Astrocyte (in vitro differentiated cells and primary cell): ENCODE measurements around the gene TMSB10. TPM values are rescaled to one million over a fixed set of nuclear protein-coding genes. Genes with fewer than 3 reads are reported as not detected.

Experiments used
- DNase-seq: peaks from one replicate; pipeline ENCODE4 v3.0.0-alpha.2; 2010; ENCODE audit warnings: low read depth
- FAIRE-seq: peaks from 2 replicates; lab custom pipeline; 2011; peaks lifted over from hg19 to GRCh38; lab: Jason Lieb, UNC
- H2AFZ ChIP-seq: 2 replicates; pipeline ENCODE4 v1.6.0; 2012; ENCODE audit warnings: low read depth, low read length, inconsistent platforms
- H3K27ac ChIP-seq: 2 replicates; pipeline ENCODE4 v1.5.1; 2011; ENCODE audit warnings: low read depth, low read length, inconsistent platforms
- H3K27me3 ChIP-seq: 2 replicates; pipeline ENCODE4 v1.6.0; 2011; ENCODE audit warnings: low read length, inconsistent platforms; ENCODE audit not compliant: insufficient read depth
- H3K36me3 ChIP-seq: 2 replicates; pipeline ENCODE4 v1.5.1; 2011; ENCODE audit warnings: low read length, inconsistent platforms; ENCODE audit not compliant: insufficient read depth
- H3K4me1 ChIP-seq: 2 replicates; pipeline ENCODE4 v1.5.1; 2011; ENCODE audit warnings: low read length, inconsistent platforms; ENCODE audit not compliant: insufficient read depth
- H3K4me2 ChIP-seq: 2 replicates; pipeline ENCODE4 v1.6.0; 2012; ENCODE audit warnings: low read length, inconsistent platforms
- H3K4me3 ChIP-seq: 2 replicates; pipeline ENCODE4 v1.5.1; 2011; ENCODE audit warnings: low read depth, mild to moderate bottlenecking, low read length, inconsistent platforms; ENCODE audit not compliant: insufficient read depth
- H3K79me2 ChIP-seq: 2 replicates; pipeline ENCODE4 v1.6.0; 2012; ENCODE audit warnings: mild to moderate bottlenecking, low read length, inconsistent platforms; ENCODE audit not compliant: insufficient read depth
- H3K9ac ChIP-seq: 2 replicates; pipeline ENCODE4 v1.6.0; 2012; ENCODE audit warnings: mild to moderate bottlenecking, low read length, inconsistent platforms
- H3K9me3 ChIP-seq: 2 replicates; pipeline ENCODE4 v1.5.1; 2012; ENCODE audit warnings: low read depth, mild to moderate bottlenecking, low read length, inconsistent platforms; ENCODE audit not compliant: insufficient read depth
- H4K20me1 ChIP-seq: 2 replicates; pipeline ENCODE4 v1.6.0; 2012; ENCODE audit warnings: low read length, inconsistent platforms; ENCODE audit not compliant: insufficient read depth
- H3K27ac Mint-ChIP-seq: one replicate; pipeline ENCODE4 v1.8.0; 2021; ENCODE audit warnings: mild to moderate bottlenecking, mixed read lengths; ENCODE audit not compliant: unreplicated experiment
- H3K27me3 Mint-ChIP-seq: one replicate; pipeline ENCODE4 v1.8.0; 2021; ENCODE audit warnings: low read depth, mixed read lengths; ENCODE audit not compliant: unreplicated experiment
- H3K36me3 Mint-ChIP-seq: one replicate; pipeline ENCODE4 v1.8.0; 2021; ENCODE audit warnings: low read depth, mixed read lengths; ENCODE audit not compliant: unreplicated experiment
- H3K4me1 Mint-ChIP-seq: one replicate; pipeline ENCODE4 v1.8.0; 2021; ENCODE audit warnings: low read depth, mixed read lengths; ENCODE audit not compliant: unreplicated experiment
- H3K4me3 Mint-ChIP-seq: one replicate; pipeline ENCODE4 v1.8.0; 2021; ENCODE audit warnings: mild to moderate bottlenecking, moderate library complexity, mixed read lengths; ENCODE audit not compliant: unreplicated experiment
- H3K9me3 Mint-ChIP-seq: one replicate; pipeline ENCODE4 v1.8.0; 2021; ENCODE audit warnings: mild to moderate bottlenecking, mixed read lengths; ENCODE audit not compliant: unreplicated experiment
- EZH2 ChIP-seq: IDR thresholded peaks from 2 replicates; pipeline ENCODE4 v1.6.1; 2012; ENCODE audit warnings: mild to moderate bottlenecking, low read length, inconsistent platforms; ENCODE audit not compliant: insufficient read depth
- total RNA-seq: library from RNA; stranded (reverse); gene quantifications from 2 replicates; pipeline ENCODE4 v1.2.1, GENCODE V29; 2021
- TF ChIP-seq, protein P1 (sequence below): IDR thresholded peaks from 2 replicates; pipeline ENCODE4 v1.5.1; 2011; ENCODE audit warnings: low read depth, mild to moderate bottlenecking, inconsistent platforms, low read length, moderate library complexity; ENCODE audit not compliant: insufficient read depth

TMSB10 gene
- total RNA-seq, 1 donor from 2014 or later: 3,439 TPM

- H3K4me1 ChIP-seq: peaks cover 12% of the 10 kb centered on the region
- no peak for TF ChIP-seq EZH2
- TF ChIP-seq, protein P1, sequence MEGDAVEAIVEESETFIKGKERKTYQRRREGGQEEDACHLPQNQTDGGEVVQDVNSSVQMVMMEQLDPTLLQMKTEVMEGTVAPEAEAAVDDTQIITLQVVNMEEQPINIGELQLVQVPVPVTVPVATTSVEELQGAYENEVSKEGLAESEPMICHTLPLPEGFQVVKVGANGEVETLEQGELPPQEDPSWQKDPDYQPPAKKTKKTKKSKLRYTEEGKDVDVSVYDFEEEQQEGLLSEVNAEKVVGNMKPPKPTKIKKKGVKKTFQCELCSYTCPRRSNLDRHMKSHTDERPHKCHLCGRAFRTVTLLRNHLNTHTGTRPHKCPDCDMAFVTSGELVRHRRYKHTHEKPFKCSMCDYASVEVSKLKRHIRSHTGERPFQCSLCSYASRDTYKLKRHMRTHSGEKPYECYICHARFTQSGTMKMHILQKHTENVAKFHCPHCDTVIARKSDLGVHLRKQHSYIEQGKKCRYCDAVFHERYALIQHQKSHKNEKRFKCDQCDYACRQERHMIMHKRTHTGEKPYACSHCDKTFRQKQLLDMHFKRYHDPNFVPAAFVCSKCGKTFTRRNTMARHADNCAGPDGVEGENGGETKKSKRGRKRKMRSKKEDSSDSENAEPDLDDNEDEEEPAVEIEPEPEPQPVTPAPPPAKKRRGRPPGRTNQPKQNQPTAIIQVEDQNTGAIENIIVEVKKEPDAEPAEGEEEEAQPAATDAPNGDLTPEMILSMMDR: no peak
- DNase-seq (no peak), FAIRE-seq (no peak)
- H2AFZ ChIP-seq: no peak overlapping the region
- Mint-ChIP-seq H3K4me3 (no peak overlapping the region), H3K4me1 (peaks cover 11% of the 10 kb centered on the region), H3K27me3 (peaks cover 56% of the 10 kb centered on the region), H3K9me3 (peaks cover 4% of the 10 kb centered on the region), H3K27ac (no peak overlapping the region), H3K36me3 (no peaks in the 10 kb centered on the region)
- no peaks in the 10 kb centered on the region for H4K20me1 ChIP-seq
- no peaks in the 10 kb centered on the region for H3K9me3 ChIP-seq
- no peaks in the 10 kb centered on the region for H3K79me2 ChIP-seq
- no peaks in the 10 kb centered on the region for H3K36me3 ChIP-seq
- H3K4me2 ChIP-seq: no peak overlapping the region
- H3K27me3 ChIP-seq: peaks cover 28% of the 10 kb centered on the region
- no peak overlapping the region for H3K4me3 ChIP-seq
- no peak overlapping the region for H3K27ac ChIP-seq
- no peak overlapping the region for H3K9ac ChIP-seq
Observed at GRCh38 chr2:84876369-84876768, 29.1 kb upstream of the TMSB10 start.

DNA sequence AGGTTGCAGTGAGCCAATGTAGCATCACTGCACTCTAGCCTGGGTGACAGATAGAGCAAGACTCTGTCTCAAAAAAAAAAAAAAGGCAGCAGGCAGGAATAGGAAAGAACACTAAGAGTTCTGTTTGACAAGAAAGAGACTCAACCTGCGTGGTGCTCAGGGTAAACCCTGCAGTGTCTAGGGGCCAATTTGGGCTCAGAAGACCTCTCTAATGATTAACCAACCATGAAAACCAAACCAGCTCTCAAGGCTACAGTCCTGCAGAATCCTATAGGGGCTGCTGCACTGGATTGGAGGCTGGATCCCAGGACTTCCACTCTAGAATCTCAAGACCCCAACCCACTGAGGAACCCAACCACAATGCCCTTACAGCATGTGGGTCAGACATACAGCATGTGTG is 27.0 kb upstream of the TMSB10 start:
- Mint-ChIP-seq H3K27me3 (peaks cover 60% of the 10 kb centered on the region), H3K9me3 (peaks cover 4% of the 10 kb centered on the region), H3K27ac (no peak overlapping the region), H3K4me1 (peaks cover 16% of the 10 kb centered on the region), H3K36me3 (no peaks in the 10 kb centered on the region), H3K4me3 (no peak overlapping the region)
- Histone ChIP-seq H3K4me1 (peaks cover 21% of the 10 kb centered on the region), H2AFZ (no peak overlapping the region), H3K79me2 (no peaks in the 10 kb centered on the region), H4K20me1 (no peaks in the 10 kb centered on the region), H3K4me3 (no peak overlapping the region), H3K4me2 (no peak overlapping the region), H3K27ac (no peak overlapping the region), H3K9me3 (no peaks in the 10 kb centered on the region), H3K9ac (no peak overlapping the region), H3K36me3 (no peaks in the 10 kb centered on the region), H3K27me3 (peaks cover 30% of the 10 kb centered on the region)
- no peak for TF ChIP-seq EZH2
- DNase-seq: no peak
- no peak for FAIRE-seq

- H3K9ac ChIP-seq: no peak overlapping the region
- Mint-ChIP-seq H3K27me3 (peaks cover 63% of the 10 kb centered on the region), H3K4me1 (peaks cover 18% of the 10 kb centered on the region), H3K36me3 (no peaks in the 10 kb centered on the region), H3K4me3 (peak overlapping the region; percentile 31), H3K27ac (no peak overlapping the region), H3K9me3 (peaks cover 4% of the 10 kb centered on the region)
- H3K27me3 ChIP-seq: peaks cover 30% of the 10 kb centered on the region
- TF ChIP-seq, protein P1: no peak
- no peak for TF ChIP-seq EZH2
- H3K9me3 ChIP-seq: no peaks in the 10 kb centered on the region
- H3K36me3 ChIP-seq: no peaks in the 10 kb centered on the region
- peaks cover 21% of the 10 kb centered on the region for H3K4me1 ChIP-seq
- H3K79me2 ChIP-seq: no peaks in the 10 kb centered on the region
- H2AFZ ChIP-seq: no peak overlapping the region
- peak overlapping the region; percentile 8 for H3K4me2 ChIP-seq
- DNase-seq (no peak), FAIRE-seq (no peak)
- no peak overlapping the region for H3K27ac ChIP-seq
- H3K4me3 ChIP-seq: no peak overlapping the region
- H4K20me1 ChIP-seq: no peaks in the 10 kb centered on the region
Observed at GRCh38 chr2:84878896-84879583, 26.4 kb upstream of the TMSB10 start.
